NCI-H526 (cell line): ENCODE results near the gene NFASC.

Experiments
- DNase-seq, 2 experiments: peaks; one replicate each; lab custom pipeline; 2025; lab: John Stamatoyannopoulos, UW

NFASC gene

GRCh38 chr1:204870160-204870912 is at the start of gene NFASC:
Gene NFASC (plus strand): TSS chr1:204870862. CDS start chr1:204944316, 73,454 bp downstream.
- DNase-seq = no peak

GRCh38 chr1:204821476-204821875 is 49.2 kb upstream of the NFASC start:
- no peak for DNase-seq

- no peak for DNase-seq
These were observed 48.7 kb upstream of the NFASC start for GRCh38 chr1:204821924-204822323.

- DNase-seq = peak; percentile 35 to 75
These were observed 43.7 kb upstream of the NFASC start for GRCh38 chr1:204826970-204827369.

- peak; percentile 30 to 83 for DNase-seq
These were observed 42.3 kb upstream of the NFASC start for GRCh38 chr1:204828352-204828850.

- DNase-seq = peak in 1 of 2 experiments; percentile 24
These were observed 41.4 kb upstream of the NFASC start for GRCh38 chr1:204829133-204829825.

GRCh38 chr1:204830747-204831146 is 39.9 kb upstream of the NFASC start:
- peak in 1 of 2 experiments; percentile 28 for DNase-seq

GRCh38 chr1:204831186-204831585 is 39.5 kb upstream of the NFASC start:
- peak in 1 of 2 experiments; percentile 11 for DNase-seq

GRCh38 chr1:204834336-204834735 is 36.3 kb upstream of the NFASC start:
- DNase-seq = no peak

- DNase-seq = no peak
These were observed 35.9 kb upstream of the NFASC start for GRCh38 chr1:204834752-204835151.

GRCh38 chr1:204835737-204836136 is 34.9 kb upstream of the NFASC start:
- no peak for DNase-seq

- no peak for DNase-seq
These were observed 33.8 kb upstream of the NFASC start for GRCh38 chr1:204836856-204837255.

- DNase-seq = no peak
These were observed 33.1 kb upstream of the NFASC start for GRCh38 chr1:204837440-204838084.

- DNase-seq = no peak
These were observed 29.3 kb upstream of the NFASC start for GRCh38 chr1:204841316-204841715.

- peak; percentile 92 for DNase-seq
These were observed 28.9 kb upstream of the NFASC start for GRCh38 chr1:204841798-204842197.

- DNase-seq = peak in 1 of 2 experiments; percentile 11
These were observed 28.3 kb upstream of the NFASC start for GRCh38 chr1:204842369-204842768.

GRCh38 chr1:204842892-204843291 is 27.8 kb upstream of the NFASC start:
- DNase-seq = peak in 1 of 2 experiments; percentile 12

- DNase-seq = no peak
These were observed 24.1 kb upstream of the NFASC start for GRCh38 chr1:204846546-204846945.

- no peak for DNase-seq
These were observed 22.1 kb upstream of the NFASC start for GRCh38 chr1:204848579-204848978.

GRCh38 chr1:204852854-204853253 is 17.8 kb upstream of the NFASC start:
- no peak for DNase-seq

- DNase-seq = no peak
These were observed 17.2 kb upstream of the NFASC start for GRCh38 chr1:204853436-204853835.

- DNase-seq = no peak
These were observed 16.4 kb upstream of the NFASC start for GRCh38 chr1:204854286-204854685.
